GM19395 (cell line): ENCODE data around the gene MED31.
"Not testable (repeated sequence)": the region's sequence is repeated elsewhere in the genome, so short reads cannot be mapped to it uniquely, and the experiment has no call there.

Source experiments
- ATAC-seq: cut with Tn5 transposase; IDR thresholded peaks from one replicate; pipeline ENCODE4 v1.9.1; 2021; ENCODE audit warnings: mild to moderate bottlenecking, moderate library complexity; ENCODE audit not compliant: unreplicated experiment

MED31 gene

DNA sequence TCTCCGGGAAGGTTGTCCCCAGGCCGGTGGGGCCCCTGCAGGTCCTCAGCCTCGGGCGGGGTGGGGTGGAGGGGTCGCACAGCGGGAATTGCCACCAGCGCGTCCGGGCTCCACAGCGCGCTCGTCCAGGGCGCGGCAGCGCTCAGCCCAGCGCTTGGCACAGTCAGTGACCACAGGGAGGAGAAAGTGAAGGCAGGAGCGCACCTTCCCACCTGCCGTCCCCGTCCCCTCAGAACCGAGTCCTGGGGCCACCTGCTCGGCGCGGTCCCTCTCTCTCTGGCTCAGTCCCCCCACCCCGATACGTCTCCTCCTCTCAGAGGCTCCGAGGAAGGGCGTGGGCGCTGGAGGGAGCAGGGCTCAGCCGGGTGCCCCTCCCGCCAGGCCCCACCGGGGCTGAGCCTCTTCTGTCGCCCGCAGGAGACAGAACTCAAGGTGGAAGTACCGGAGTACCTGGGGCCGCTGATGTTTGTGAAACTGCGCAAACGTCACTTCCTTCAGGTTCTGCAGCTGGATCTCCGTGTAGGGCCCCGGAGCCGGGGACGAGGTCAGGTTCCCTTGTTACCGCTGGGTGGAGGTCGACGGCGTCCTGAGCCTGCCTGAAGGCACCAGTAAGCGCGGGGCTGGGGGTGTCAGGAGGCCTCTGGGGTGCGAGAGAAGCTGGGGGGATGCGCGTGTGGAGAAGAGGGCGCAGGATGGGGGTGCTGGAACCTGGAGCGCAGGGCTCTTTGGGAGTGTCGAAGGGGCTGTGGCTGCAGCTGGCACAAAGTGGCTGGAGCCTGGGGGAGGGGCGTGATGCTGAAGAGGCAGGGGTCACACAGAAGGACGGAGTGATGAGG is 5.6 kb upstream of the MED31 start:
- ATAC-seq: peak; percentile 44

DNA sequence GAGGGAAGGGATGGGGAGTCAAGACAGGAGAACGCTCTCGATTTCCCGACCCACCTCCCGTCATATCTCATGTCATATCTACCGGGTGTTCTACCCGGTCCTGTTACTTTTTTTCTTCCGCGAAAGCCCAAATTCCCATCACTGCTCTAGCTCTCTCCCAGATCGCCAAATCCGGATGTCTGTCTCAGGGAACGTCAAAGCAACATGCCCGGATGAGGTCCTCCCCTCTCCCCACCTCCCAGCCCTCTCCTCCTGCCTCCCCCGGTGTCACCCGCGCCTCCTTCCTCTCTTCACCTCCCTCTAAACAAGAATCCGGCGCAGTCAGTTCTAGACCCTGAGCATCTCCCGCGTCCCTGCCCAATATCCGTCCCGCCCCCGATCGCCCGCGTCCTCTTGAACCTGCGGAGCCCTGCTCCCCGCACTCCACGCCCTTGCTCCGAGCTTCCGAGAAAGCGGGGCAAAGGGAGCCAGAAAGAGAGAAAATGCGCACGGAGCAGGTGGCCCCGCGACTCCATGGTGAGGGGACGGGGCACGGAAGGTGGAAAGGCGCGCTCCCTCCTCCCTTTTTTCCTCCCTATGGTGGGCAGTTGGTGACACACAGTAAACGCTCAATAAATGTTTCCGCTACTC is 4.4 kb upstream of the MED31 start:
- not testable (repeated sequence) for ATAC-seq

DNA sequence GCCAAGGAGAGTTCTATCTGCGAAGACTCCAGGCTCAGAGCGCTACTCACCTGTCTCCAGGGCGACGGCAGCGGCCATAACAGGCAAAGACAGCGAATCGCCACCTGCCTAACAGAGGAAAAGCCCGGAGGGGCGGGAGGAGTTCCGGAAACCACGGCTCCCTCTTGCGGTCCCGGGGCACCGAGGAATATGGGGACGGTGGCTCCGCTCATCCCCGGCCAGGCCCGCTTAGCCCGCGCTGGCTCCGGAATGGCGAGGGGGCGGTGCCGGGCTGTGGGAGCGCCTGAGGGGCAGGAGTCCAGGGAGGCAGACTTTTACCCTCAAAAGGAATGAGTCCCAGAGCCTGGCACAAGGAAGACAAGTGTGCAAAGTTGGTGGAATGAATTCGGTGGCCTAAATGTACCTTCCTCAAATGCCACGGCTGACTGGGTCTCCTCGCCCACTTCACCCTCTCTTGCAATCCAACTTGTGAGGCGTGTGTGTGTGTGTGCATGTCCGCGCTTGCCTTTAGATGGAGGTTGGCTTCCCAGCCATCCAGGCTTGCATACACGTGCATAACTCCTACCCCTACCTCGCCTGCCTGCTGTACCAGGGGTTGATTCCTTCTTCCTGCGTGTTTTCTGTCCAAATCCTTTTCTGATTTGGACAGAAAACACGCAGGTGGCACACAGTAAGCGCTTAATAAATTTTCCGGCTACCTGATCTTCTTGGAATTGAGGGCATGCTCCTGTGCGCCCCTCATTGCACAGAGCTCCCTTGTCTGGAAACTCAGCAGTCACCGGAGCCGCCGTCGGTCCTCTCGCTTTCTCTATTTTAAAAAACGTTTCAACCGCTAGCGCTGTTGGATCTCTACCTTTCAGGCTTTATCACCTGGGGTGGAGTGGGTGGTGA is 3.7 kb upstream of the MED31 start:
- no peak for ATAC-seq

DNA sequence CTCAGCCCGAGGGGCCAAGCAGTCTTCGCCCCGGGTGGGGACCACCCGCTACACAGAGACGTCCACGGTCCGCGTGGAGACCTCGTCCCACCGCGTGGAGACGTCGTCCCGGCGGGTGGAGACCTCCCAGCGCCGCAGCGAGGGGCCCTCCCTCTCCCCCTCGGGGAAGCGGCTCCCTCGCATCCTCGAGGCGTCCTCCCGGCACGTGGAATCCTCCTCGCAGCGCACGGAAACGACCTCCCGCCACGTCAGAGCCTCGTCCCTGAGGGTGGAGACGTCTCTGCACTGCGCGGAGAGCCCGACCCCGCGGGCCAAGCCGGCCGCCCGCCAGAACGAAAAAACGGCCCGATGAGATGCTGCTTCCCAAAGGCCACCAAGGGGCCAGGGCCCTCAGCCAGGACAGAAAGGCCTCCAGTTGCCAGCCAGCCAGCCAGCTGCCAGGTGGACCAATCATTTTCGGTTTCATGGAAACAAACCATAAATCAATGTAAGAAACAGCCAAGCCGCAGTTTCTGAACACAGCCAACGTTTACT is 581 bp upstream of the MED31 start:
- ATAC-seq: peak; percentile 6

DNA sequence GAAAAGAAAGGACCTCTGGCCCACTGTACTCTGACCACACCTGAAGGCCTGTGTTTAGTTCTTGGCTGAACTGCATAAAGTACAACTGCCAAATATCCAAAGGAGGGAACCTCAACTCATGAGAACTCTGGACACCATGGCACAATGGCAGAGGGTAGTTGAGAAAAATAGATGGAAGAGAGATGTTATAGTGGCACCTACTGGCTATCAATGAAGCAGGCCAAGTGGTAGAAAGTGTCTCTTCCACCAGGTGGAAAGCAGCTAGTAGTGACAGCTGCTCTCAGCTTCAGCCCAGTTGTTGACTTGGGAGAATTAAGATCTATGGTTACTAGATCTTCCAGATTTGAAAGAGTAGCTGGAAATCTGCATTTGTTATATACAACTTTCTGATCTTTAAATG is 3.2 kb downstream of the MED31 start:
- no peak for ATAC-seq

DNA sequence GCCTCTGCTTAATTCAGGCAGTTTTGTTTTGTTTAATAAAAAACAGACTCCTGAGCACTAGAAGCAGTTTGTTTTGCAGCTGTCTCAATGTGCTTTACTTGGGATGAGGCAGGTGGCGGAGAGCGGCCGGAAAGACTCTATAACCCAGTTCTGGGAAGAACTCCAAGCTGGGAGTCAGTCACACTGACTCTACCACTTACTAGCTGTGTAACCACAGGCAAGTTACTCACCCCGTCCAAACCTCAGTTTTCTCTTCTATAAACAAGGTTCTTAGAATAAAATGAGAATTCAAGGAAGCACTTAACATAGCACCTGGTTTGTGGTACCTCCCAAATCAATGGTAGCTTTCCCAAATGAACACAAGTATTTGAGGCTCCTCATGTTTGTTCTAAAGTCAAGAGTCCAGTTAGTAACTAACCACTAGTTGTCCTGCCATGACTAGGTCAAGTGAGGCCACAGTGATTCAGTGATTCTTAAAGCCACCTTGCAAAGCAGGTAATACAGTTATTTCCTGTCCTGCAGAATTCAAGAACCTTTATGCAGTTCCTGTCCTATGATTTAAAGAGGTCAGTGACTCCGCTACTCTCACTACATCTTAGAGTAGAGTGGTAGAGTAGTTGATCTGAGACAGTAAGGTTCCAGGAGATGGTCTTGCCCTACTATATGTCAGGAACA is 7.8 kb downstream of the MED31 start:
- no peak for ATAC-seq

DNA sequence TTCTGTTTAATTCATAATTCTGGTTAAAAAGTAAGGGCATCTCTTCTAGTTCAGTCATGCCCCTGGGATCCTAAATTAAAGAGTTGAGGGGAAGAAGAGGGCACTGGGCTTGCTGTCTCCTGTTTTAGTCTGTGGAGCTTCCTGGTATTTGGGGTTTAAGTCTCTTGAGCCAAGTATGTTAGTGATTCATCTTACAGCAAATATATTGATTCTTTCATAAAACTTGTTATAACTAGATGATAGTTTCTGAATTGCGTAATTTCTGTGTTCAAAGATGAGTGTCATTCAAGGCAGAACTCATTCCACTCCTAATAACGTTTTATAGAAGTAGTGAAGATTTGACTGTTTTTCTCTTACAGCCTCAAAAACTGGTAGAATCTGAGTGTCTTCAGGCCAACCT is 8.8 kb downstream of the MED31 start:
- ATAC-seq: no peak

DNA sequence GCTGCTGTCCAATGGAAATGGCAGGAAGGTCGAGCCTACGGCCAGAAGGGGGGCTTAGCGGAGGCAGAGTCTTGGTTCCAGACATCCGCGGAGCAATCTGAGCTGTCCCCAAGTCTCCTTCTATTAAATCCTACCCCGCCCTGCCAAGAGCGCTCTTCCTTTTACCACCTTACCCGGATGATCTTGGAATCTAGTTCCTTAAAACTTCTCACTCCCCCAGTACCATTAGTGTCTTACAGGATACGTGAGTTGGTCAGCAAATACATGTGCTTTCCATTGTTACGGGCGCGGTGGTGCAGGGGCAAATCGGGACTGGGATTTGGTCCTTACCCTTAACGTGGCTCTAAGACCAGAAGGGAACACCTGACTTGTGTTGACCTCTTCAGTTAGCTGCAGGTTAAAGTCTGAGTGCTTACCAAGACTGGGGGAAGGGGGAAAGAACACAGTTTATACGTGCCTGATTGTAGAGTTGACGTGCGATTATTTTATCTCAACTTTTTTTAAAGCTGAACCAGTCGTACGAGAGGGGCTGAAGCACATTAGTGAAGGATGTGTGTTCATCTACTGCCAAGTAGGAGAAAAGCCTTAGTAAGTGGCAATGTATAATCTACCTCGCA is 10.1 kb downstream of the MED31 start:
- no peak for ATAC-seq

DNA sequence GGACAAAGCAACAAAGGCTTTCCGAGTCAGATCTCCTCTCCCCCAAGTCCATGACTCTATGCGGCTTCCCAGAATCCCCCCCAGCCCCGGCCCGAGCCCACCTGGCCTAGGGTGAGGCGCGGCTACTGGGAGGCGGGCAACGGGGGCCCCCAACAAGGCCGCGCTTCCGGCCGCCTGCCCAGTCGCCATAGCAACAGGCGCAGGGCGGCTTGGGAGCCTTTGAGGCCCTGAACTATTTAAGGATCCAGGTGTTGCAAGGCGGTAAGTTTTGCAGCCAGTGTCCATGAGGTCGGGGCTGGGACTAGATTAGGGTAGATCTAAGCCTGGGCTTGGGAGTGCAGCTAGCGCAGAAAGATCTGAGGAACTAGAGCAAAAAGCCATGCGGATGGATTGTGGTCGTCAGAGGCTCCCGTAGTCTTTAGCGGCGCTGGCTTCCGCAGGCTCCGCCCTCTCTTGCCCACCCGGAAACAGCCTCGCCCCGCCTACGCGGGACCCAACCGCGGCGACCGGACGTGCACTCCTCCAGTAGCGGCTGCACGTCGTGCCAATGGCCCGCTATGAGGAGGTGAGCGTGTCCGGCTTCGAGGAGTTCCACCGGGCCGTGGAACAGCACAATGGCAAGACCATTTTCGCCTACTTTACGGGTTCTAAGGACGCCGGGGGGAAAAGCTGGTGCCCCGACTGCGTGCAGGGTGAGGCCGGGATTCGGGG is 10.7 kb downstream of the MED31 start, which contains the start of the genes KIAA0753 and TXNDC17:
Gene KIAA0753 (minus strand): TSS at position 176 of the 711 bp plus-strand sequence. CDS start 5,608 bp downstream, outside the sequence.
Gene TXNDC17 (plus strand): TSS at position 525 of the 711 bp plus-strand sequence. CDS start 23 bp downstream, at position 548.
- ATAC-seq: peak; percentile 90

DNA sequence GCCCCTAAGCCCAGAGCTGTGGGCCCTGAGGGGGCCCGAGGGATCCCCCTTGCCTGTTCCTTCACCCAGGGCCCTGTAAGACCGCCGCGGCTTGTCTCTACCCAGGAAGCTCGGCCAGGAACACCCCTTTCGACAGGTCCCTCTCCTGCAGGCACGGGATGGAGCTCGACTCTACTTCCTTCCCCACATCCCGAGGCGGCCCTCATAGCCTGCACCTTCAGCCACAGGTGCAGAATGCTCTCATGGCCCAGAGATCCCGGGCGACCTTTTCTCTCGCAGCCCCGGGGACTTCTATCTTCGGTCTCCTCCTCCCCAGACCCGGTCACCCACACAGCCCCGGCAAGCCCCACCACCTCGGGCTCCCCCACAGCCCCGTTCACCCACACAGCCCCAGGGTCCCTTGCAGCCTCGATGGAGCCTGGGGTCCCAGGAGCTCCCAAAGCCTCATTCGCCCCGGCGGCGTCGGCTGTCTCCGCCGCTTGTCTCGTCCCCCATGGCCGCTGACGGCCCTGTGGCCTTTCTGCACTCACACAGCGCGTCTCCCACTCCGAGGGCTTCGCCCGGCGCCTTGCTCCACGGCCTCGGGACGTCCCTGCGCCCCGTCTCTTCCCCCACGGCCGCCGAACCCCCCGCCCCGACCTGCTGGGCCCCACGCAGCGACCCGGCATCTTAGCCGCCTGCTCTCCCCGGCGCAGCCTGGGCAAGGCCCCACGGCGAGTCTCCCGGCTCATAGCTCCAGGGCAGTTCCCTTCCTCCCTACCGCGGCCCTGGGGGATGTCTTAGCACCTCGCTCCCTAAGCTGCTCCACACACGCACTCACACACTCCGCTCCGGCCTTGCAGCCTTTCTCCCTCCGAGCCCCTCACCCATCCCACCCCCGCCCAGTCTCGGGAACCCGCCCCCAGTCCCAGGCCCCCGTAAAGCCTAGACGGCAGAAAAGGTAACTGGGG is 11.5 kb downstream of the MED31 start:
- ATAC-seq: peak; percentile 11

DNA sequence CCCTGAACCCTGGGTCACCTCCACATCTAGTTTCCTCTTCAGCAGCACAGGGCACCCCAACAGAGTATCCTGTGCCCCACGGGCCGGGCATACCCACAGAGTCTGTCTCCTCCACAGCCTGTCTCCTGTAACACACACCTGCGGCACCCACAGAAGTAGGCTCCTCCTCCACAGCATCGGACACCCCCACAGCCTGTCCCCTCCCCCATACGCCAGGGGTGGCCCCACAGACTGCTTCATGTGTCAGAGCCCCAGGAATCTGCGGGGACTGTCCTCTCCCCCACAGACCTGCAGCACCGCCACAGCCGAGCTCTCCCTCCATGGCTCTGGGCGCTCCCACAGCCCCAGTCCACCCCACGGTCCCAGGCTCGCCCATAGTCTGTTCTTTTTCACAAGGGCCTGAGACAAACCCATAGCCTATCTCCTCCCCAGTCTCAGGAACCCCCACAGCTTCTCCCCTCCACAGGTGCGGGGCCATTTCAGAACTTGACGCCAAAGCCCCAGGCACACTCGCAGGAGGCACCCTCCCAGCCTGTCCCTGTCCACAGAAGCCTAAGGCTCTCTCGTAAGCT is 12.3 kb downstream of the MED31 start:
- no peak for ATAC-seq

DNA sequence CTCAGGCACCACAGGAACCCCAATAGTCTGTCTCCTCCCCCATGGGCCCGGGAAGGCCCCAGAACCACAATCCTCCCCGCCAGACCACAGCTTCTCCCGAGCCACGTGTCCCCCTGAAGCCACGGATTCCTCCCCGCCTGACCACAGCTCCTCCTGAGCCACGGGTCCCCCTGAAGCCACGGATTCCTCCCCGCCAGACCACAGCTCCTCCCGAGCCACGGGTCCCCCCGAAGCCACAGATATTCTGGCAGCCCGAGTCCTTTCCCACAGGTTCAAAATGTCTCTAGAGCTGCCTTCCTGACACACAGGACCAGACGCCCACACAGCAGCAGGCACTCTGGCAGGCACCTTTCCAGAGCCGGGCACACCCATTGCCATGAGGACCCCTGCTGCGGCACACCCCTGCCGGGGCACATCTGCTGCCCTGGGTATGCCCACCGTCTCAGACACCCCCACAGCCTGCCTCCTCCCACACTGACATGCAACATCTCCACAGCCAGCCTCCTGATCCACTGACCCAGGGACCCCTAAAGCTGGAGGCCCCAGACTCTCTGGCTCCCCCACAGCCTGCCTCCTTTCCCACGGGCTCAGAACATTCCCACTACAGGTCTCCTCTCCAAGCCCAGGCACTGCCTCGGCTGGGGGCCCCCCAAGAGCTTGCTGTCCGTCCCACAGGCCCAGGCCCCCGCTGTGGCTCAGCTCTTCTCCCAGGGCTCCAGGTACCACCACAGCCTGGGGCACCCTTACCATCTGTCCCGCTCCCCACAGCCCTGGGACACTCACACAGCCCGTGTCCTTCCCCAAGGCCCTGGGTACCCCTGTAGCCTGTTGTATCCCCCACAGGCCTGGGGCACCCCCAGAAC is 13.1 kb downstream of the MED31 start:
- ATAC-seq: no peak

DNA sequence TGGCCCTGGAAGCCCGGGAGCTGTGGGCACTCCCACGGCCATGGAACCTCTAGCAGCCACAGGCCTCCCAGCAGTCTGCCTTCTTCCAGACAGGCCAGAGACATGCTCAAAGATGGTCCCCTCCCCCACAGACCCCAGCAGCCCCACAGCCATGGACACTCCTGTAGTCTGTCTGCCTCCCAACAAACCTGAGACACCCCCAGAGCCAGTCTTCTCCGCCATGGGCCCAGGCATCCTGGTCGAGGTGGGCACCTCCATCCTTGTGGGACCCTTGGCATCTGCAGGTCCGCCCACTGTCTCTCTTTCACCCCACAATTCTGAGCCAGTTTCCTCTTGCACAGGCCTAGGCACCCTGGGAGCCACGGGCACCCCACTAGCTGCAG is 14.0 kb downstream of the MED31 start:
- ATAC-seq: no peak

DNA sequence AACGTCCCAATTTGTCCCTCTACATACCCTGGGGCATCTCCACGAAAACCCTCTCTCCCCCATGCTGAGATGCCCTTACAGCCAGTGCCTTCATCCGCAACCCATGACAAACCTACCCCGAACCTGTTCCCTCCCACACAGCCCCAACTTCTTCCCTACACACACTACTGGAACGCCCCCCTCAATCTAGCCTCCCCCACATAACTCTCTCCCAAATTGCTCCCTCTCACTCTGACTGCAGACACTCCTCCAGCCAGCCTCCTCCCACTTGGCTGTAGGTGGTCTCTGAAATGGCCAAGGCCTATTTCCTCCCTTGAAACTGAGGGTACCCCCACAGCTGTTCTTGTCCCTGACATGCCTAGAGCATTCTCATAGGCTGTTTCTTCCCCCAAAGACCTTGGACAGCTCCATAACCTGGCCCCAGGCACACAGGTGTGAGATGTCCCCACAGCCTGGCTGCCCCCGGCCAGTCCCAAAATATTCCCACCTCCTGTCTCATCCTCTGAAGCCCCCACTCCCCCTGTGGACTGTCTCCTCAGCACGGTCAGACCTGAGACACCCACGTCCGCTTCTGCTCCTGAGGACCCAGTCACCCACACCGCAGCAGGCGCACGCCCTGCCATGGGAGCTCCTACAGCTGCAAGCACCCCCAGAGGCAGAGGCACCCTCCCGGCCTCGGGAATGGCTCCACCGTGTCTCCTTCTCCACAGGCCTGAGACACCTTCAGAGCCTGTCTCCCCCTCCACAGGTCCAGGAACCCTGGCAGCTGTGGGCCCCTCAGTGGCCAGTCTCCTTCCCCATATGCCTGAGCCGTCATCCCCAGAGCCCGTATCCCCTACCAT is 14.6 kb downstream of the MED31 start:
- no peak for ATAC-seq

DNA sequence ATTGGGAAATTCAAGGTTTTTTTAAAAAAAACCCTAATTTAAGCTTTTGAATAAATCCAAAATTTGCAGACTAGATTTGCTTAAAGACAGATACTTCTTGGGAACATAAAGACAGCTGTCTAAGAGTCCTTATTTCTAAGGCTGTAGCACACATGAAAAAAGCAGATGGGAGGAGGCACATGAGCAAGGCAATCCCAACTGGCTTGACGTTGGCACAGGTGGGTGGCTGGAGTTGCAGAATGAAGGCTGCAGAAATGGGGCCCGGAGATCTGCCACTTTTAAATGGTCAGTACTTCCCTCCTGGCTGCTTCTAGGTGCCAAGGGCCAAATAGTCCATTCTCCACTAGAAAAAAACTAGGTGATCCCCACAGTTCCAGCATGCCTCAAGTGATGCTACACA is 15.3 kb downstream of the MED31 start:
- no peak for ATAC-seq

DNA sequence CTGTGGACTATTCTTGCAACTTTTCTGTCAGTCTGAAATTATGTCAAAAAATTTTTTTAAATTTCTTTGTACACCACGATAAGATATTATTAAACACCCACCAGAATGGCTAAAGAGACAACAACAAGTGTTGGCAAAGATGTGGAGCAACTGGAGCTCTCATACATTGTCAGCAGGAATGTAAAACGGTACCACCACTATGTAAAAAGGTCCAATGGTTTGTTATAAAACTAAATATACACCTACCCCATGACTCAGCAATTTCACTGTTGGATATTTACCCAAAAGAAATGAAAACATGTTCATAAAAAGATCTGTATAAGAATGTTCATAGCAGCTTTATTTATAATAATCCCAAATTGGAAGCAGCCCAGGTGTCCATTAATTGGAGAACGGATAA is 18.1 kb downstream of the MED31 start:
- ATAC-seq: no peak
